ENCODE measurements around the gene ASPSCR1. TPM values are rescaled to one million over a fixed set of nuclear protein-coding genes. Genes with fewer than 3 reads are reported as not detected.

The ASPSCR1 gene
- polyA plus RNA-seq, 1 donor from 2014 or later: 30.8 TPM

DNA sequence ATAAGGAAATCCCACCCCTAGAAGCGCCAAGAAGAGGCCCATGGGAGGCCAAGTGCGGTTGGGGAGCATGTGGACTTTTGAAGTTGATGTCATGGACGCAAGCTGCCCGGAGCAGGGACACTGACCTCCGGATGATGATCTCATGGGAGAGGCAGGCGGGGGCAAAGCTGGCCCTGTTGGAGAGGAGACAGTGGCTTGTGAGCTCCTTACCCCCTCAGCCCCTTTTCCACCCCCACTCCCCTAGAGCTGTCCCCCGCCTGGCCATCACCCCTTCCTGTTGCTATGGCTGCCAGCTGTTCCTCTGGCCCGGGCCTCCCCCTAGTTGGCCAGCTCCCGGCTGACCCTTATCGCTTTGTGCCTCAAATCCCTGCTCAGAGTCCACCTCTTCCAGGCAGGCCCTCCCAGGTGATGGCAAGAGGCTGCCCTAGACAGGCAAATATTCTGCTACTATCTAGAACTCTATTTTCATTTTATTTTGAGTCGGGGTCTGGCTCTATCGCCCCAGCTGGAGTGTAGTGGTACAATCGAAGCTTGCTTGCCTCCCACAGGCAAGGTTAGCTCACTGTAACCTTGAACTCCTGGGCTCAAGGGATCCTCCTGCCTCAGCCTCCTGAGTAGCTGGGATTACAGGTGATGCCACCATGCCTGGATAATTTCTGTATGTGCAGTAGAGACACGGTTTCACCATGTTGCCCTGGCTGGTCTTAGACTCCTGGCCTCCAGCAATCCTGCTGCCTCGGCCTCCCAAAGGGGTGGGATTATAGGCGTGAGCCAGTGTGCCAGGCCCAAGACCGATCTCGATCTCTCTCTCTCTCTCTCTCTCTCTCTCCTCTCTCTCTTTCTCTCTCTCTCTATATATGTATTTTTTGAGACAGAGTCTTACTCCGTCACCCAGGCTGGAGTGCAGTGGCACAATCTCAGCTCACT, 23.0 kb upstream of the ASPSCR1 start:
- Mint-ChIP-seq H3K4me3 (peak overlapping the region in 1 of 4 donors; percentile 22), H3K27me3 (peaks cover 26% of the 10 kb centered on the region), H3K27ac (no peak overlapping the region), H3K36me3 (no peaks in the 10 kb centered on the region), H3K9me3 (no peaks in the 10 kb centered on the region), H3K4me1 (peaks cover 0 to 2% (median 0%) of the 10 kb centered on the region in 3 donors)

DNA sequence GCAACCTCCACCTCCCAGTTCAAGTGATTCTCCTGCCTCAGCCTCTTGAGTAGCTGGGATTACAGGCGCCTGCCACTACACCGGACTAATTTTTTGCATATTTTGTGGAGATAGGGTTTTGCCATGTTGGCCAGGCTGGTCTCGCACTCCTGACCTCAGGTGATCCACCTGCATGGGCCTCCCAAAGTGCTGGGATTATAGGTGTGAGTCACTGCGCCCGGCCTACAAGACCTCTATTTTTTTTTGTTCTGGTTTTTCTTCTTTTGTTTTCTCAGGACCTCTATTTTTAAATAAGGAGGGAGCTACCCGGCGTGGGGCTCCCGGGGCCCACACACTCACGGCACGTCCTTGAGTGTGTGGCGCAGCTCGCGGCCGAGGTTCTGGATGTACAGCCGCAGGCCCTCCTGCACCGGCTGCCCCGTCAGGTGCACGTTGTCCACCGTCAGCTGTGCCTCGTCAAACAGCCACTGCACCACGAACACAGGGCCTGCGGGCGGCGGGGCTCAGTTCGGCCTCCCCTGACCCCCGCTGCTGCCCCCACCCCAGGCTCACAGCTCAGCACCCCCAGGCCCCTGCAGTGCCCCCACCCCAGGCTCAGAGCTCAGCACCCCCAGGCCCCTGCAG, 22.3 kb upstream of the ASPSCR1 start:
- Mint-ChIP-seq H3K9me3 (no peaks in the 10 kb centered on the region), H3K4me3 (no peak overlapping the region), H3K27me3 (peaks cover 26% of the 10 kb centered on the region), H3K4me1 (peaks cover 0 to 2% (median 0%) of the 10 kb centered on the region in 3 donors), H3K27ac (no peak overlapping the region), H3K36me3 (no peaks in the 10 kb centered on the region)

DNA sequence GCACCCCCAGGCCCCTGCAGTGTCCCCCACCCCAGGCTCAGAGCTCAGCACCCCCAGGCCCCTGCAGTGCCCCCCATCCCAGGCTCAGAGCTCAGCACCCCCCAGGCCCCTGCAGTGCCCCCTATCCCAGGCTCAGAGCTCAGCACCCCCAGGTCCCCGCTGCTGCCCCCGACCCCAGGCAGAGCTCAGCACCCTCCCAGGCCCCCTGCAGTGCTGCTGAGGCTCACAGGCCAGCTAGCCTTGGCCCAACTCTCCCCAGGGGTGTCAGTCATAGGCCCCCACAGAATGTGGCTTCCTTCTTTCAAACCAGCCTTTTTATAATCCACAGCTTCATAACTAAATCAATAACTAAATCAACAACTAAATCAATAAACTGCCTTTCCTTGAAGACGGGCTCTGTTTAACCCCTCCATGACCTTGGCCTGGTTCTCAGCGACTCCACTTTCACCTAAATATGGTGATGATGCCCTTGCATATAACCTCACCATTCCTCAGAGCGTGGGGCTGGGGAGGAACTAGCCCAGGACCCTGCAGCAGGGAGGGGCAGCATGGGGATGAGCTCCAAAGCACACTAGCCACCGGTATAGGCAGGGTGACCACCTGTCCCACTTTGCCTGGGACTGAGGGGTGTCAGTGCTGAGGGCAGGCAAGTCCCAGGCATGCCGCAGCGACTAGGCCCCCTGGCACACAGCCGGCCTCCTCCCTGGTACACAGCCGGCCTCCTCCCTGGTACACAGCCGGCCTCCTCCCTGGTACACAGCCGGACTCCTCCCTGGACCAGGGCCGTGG, 21.5 kb upstream of the ASPSCR1 start:
- no peaks in the 10 kb centered on the region for H3K9me3 Mint-ChIP-seq
- H3K27ac Mint-ChIP-seq: no peak overlapping the region
- H3K4me1 Mint-ChIP-seq: peaks cover 0 to 2% (median 0%) of the 10 kb centered on the region in 3 donors
- H3K27me3 Mint-ChIP-seq: peaks cover 23% of the 10 kb centered on the region
- H3K36me3 Mint-ChIP-seq: no peaks in the 10 kb centered on the region
- H3K4me3 Mint-ChIP-seq: no peak overlapping the region

DNA sequence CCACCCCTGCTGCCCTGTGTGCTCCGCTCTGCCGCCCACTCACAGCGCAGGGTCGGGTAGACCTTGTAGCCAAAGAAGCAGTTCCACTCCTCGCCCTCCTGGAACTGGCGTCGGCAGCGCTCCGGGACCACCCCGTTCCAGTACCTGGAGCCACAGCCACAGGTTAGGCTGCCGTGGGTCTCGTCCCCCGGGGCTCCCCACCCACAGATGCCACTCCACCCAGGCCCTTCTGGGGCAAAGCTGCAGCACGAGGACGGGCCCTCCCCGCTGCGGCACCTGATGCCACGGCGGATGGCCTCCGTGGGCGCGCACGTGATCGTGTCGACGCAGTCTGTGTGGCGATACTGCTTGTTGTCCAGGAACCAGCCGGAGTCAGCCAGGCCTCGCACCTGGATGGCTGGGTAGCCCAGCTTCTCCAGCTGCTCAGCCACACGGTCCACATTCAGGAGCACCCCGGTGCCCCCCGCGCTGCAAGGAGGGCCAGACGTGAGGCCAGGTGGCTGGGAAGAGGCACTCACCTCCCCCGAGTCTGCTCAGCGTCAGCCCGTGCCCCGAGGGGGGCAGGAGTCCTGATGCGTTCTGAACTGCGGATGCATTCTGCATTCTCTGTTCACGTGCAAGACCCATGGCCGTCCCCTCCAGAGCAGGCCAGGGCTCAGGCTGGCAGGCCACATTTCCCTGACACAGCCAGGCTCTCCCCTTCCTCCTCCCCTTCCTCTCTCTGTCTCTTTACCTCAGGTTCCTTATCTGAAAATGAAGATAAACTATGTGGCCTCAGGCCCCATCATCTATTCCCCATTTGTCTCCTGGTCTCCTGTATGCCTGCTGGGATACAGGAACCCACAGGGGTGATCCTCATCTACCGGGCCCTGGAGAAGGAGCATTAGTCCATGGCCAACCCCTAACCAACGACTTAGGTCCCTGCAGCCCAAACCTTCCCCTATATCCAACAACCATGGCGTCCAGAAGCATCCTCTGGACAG, 20.5 kb upstream of the ASPSCR1 start:
- Mint-ChIP-seq H3K27me3 (peaks cover 23% of the 10 kb centered on the region), H3K4me1 (peaks cover 0 to 2% (median 0%) of the 10 kb centered on the region in 3 donors), H3K4me3 (peak overlapping the region in 1 of 4 donors; percentile 48), H3K9me3 (no peaks in the 10 kb centered on the region), H3K36me3 (no peaks in the 10 kb centered on the region), H3K27ac (peak overlapping the region in 2 of 3 donors; percentile 48 to 64)

DNA sequence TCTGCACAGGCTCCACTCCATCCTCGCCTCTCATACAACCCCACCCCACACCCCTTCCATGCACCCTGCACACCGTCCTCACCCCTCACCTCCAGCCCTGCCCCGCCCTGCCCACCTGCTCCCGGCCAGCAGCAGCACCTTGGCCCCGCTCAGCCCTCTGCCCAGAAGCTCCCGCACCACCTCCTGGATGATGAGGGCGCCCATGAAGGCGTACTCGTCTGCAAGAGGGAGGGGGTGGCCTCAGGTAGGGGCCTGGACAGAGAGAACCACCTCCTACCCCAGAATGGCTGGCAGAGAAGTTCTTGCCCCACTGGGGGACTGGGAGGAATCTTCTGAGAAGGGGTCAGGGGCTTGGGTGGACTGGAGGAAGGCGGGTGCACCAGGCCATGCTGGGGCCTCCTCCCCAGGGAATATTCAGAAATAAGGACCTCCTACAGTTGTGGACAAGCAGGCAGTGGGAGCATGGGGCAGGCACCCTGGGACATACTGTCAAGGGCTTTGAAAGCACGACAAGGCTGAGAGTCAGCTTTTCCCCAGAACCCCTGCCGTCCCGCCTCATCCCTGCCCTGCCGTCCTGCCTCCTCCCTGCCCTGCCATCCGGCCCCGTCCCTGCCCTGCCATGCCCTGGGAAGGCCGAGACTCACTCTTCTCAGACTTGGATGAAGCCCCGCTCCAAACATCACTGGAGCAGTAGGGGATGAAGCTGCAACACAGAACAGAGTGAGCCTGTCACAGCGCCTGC, 19.6 kb upstream of the ASPSCR1 start:
- H3K4me3 Mint-ChIP-seq: peak overlapping the region in 1 of 4 donors; percentile 48
- H3K27me3 Mint-ChIP-seq: peaks cover 27% of the 10 kb centered on the region
- H3K27ac Mint-ChIP-seq: peak overlapping the region in 2 of 3 donors; percentile 48 to 64
- H3K4me1 Mint-ChIP-seq: peaks cover 0 to 5% (median 0%) of the 10 kb centered on the region in 3 donors
- H3K9me3 Mint-ChIP-seq: no peaks in the 10 kb centered on the region
- no peaks in the 10 kb centered on the region for H3K36me3 Mint-ChIP-seq

DNA sequence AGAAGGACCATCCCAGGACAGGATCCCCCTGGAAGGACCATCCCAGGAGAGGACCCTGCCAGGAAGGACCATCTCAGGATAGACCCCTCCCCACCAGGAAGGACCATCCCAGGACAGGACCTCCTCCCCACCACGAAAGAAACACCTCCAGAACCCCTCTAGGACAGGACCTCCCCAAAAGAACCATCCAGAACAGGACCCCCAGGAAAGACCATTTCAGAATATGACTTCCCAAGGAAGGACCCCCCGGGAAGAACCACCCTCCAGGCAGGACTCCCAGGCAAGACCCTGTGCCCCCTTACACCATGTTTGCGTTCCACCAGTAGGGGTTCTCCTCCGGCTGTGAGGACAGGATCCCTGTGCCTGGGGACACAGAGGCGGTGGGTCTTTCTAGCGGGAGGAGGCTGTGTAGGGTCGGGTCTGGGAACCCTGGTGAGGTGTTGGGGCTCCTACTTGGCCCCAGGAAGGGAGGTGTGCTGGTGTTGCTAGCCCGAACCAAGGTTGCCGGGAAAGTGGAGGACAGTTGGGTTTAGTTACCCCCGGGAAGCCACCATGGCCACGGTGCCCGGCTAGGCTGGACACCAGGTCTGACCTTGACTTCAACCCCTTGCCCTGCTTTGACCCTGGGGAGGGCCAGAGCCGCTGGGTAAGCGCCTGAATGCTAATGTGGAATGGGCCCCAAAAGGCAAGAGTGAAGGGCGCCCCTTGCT, 18.6 kb upstream of the ASPSCR1 start:
- no peaks in the 10 kb centered on the region for H3K9me3 Mint-ChIP-seq
- peaks cover 28% of the 10 kb centered on the region for H3K27me3 Mint-ChIP-seq
- H3K27ac Mint-ChIP-seq: no peak overlapping the region
- H3K4me1 Mint-ChIP-seq: peaks cover 0 to 5% (median 0%) of the 10 kb centered on the region in 3 donors
- H3K4me3 Mint-ChIP-seq: peak overlapping the region; percentile 38 to 88 (median 68)
- H3K36me3 Mint-ChIP-seq: no peaks in the 10 kb centered on the region

DNA sequence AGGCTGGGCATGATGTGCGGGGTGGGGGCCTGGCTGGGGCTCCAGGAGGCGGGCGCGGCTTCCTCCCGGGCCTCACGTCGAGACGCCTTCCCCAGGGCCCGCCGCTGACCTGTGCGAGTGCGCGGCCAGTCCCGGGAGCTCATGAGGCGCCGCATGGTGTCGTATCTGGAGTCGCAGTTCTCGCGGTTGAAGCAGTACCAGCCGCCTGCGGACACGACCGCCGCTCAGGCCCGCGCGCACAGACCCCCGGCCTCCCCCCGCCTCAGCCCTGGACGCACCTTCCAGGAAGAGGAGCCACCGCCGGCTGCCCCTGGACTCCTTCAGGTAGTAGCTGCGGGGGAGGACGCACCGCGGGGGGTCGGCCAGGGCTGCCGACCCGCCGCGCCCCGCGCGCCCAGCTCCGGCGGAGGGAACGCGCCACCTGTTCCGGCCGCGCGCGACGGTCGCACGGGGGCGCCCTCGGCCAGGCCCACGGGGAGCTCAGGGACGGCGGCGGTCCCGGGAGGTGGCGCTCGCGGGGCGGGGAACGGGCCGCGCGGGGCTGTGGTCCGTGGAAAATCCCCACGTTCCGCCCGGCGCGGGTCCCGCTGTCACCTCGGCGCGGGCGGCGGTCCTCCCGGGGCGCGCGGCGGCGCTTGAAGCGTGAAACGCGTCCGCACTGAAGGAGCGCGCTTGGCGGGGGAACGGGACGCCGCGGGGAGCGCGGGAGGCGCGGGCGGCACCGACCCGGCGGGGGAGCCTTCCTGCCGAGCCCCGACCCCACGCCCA, 17.9 kb upstream of the ASPSCR1 start:
- H3K4me1 Mint-ChIP-seq: peaks cover 0 to 5% (median 0%) of the 10 kb centered on the region in 3 donors
- H3K36me3 Mint-ChIP-seq: no peaks in the 10 kb centered on the region
- H3K9me3 Mint-ChIP-seq: no peaks in the 10 kb centered on the region
- peak overlapping the region in 1 of 4 donors; percentile 88 for H3K4me3 Mint-ChIP-seq
- H3K27me3 Mint-ChIP-seq: peaks cover 32% of the 10 kb centered on the region
- H3K27ac Mint-ChIP-seq: no peak overlapping the region

DNA sequence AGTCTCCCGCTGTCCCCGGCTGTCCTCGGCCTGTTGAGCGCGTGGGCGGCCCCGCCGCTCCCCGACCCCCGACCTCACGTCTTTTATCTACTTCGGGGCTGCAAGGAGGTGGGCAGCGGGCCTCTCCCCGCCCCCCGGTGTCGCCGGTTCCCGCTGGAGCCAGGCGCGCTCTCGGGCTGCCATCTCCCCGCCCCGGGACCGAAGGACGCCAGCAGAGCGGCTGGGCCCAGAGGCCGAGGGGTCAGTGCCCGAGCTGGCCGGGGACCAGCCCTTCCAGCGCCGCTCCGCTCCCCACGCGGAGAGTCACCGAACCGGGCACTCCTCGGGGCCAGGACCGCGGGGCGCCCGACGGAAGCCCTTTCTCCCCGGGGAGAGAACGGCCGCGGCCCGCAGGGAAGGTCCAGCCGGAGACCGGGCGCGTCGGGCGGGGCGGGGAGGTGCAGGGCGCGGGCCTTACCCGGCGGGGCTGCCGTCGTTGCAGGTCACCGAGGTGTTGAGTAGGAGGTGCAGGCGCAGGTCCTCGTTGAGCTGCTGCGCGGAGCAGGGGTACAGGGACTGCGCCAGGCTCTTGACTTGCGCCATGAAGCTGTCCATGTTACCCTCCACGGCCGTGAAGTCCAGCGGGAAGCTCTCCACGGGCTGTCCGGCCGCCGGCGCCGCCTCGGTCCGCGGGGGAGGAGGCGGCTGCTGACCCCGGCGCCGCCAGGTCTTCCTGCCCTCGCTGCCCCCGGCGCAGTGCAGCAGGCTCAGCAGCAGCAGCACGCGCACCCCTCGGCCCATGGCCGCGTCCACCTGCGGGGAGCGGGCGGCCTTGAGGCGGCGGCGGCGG, 17.1 kb upstream of the ASPSCR1 start:
- H3K9me3 Mint-ChIP-seq: no peaks in the 10 kb centered on the region
- H3K27me3 Mint-ChIP-seq: peaks cover 31% of the 10 kb centered on the region
- H3K36me3 Mint-ChIP-seq: no peaks in the 10 kb centered on the region
- H3K4me3 Mint-ChIP-seq: peak overlapping the region in 1 of 4 donors; percentile 72
- H3K27ac Mint-ChIP-seq: no peak overlapping the region
- H3K4me1 Mint-ChIP-seq: peaks cover 0 to 5% (median 0%) of the 10 kb centered on the region in 3 donors

DNA sequence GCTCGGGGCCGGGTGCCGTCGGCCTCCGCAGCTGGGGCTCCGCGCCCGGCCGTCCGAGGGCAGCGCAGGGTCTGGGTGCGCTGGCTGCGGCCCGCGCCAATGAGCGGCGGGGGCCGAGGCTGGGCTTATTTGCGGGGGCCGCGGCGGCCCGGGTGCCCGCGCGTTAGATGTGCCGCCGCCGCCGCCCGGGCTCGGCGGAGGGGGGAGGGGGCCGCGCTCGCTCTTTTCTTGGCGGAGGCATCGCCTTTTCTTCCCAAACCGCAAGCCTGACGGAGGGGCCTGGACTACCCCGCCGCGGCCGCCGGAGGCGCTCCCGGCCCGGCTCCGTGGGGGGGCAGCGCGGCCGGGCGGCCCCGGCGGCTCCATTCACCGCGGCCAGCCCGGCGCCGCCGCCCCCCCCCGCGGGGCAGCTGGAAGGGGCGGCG, 16.3 kb upstream of the ASPSCR1 start, which contains the start of gene NOTUM:
Gene NOTUM, minus strand, starts transcription at position 101 of the 425 bp plus-strand sequence. CDS start 278 bp downstream, outside the sequence.
- Mint-ChIP-seq H3K4me3 (peak within 1 kb of the TSS in 1 of 4 donors; percentile 72), H3K27me3 (peaks cover 28% of the 10 kb centered on the region), H3K27ac (no peak within 1 kb of the TSS), H3K4me1 (peaks cover 0 to 5% (median 0%) of the 10 kb centered on the region in 3 donors), H3K36me3 (no peaks in the 10 kb centered on the region), H3K9me3 (no peaks in the 10 kb centered on the region)

DNA sequence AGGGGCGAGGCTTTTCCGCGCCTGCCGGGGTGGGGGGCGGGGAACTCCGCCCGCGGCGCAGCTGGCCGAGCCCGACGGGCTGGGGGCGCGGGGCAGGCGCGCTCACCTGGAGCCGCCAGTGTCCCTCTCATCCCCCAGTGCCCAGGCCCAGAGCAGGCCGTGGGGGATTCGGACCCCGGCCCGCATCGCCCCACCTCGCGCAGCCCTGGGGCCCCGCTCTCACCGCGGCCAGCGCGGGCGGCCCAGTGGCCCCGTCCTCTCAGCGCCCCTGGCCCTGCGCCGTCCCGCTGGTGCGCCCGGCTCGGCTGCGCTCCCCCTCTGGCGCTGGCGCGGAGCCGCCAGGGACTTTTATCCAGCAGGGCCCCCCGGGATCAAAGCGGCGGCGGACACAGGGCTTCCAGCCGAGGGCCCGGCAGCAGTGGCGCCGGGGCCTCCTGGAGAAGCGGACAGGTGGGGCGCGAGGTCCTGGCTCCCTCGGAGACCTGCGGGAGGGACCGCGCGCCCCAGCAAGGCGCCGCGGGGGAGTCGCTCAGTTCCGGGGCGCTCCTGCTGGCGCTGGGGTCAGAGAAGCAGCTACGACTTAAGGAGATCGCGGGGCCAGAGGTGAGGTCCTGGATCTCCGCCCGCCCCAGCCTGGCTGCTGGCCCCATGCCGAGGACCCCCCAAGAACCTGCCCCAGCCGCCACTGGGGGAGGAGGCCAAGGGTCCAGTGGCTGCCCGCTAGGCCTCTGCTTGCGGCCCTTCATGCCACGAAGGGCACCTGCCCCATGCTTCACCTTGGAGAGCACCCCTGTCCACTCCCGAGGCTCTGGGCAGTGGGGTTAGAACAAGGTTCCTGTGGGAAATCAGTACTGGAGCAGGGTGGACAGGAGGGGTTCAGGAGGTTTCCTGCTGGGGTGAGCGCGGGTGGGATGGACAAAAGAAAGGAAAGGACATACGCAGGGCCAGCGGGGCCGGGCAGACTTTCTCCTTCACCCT, 15.6 kb upstream of the ASPSCR1 start:
- H3K4me1 Mint-ChIP-seq: peaks cover 0 to 5% (median 2%) of the 10 kb centered on the region in 3 donors
- peak overlapping the region in 2 of 4 donors; percentile 33 to 80 for H3K4me3 Mint-ChIP-seq
- H3K27me3 Mint-ChIP-seq: peaks cover 27% of the 10 kb centered on the region
- H3K27ac Mint-ChIP-seq: peak overlapping the region in 1 of 3 donors; percentile 32
- H3K9me3 Mint-ChIP-seq: no peaks in the 10 kb centered on the region
- no peaks in the 10 kb centered on the region for H3K36me3 Mint-ChIP-seq

Data from IgD-negative memory B cell (primary cell).